GM19324 (cell line): ENCODE measurements around the gene IRF7.

ENCODE experiments used
- ATAC-seq: cut with Tn5 transposase; IDR thresholded peaks from one replicate; pipeline ENCODE4 v1.9.1; 2021; ENCODE audit warnings: mild to moderate bottlenecking, moderate library complexity; ENCODE audit not compliant: unreplicated experiment, low FRiP score

Gene IRF7

DNA sequence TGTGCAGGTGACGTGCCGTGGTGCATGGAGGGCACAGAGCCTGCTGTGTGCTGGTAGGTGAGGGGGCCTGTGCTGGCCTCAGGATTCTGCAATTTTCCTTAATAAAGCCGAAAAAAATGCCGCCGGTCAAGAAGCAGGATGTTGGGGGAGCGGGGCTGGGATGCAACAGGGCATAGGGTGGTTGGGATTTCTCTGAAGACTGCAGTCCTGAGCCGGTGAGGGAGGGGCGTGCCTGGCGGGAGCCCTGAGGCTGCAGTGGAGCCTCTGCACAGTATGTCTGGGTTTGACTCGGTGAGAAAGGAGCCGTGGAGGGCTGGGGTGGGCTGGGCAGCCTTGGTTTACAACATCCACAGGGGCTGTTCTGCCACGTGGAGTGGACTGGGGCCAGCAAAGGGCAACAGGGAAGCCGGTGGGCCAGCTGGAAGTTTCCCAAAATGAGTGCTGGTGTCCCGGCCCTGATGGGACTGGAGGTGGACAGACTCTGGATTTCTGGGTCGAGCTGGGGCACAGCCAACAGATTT is 7.7 kb upstream of the IRF7 start:
- no peak for ATAC-seq

DNA sequence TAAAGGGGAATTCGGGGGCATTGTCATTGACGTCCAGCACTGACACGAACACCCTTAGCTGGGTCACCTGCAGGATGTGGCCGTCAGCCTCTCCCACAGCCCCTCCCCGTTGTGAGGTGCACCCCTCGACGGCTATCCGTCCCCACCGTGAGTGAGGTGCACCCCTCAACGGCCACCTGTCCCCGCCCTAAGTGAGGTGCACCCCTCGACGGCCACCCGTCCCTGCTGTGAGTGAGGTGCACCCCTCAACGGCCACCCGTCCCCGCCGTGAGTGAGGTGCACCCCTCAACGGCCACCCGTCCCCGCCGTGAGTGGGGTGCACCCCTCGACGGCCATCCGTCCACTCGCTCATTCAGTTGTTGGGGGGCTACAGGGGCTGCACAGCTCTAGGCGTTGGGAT is 6.1 kb upstream of the IRF7 start:
- ATAC-seq = no peak

DNA sequence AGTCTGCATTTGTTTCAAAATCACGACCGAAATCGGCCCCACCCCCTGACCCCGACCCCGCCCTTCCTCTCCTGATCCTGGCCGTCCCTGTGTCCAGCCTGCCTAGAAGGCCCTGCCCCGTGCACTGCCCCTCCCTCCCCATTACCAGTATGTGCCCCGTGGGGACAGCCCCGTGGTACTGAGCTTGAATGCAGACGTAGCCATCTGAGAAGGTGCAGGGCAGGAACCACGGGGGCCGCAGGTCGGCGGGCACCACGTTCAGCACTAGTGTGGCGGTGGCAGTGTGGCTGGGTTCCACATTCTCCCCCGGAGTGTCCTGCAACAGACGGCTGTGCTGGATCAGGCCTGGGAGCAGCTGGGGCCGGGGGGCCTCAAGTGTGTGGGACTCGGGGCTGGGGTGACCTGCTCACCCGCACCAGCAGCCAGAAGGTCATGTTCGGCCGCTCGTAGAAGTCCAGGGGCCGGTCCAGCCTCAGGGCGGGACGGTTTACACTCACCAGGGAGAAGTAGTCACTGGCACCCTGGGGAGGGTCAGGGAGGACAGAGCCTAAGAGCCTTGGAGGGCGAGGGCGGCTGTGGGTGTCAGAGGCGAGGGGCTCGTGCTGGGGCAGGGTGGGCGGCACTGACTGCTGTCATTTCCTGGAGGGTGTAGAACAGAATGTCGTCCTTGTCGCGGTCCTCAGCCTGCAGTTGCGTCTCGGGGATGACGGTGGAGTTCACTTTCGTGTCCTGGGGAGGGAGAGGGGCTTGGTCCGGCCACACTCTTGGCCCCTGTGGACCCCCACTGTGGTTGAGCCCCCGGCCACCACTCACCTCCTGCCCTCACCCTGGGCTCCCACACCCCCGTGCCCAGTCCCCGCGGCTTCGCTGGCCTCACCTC is 5.4 kb upstream of the IRF7 start:
- ATAC-seq = no peak

DNA sequence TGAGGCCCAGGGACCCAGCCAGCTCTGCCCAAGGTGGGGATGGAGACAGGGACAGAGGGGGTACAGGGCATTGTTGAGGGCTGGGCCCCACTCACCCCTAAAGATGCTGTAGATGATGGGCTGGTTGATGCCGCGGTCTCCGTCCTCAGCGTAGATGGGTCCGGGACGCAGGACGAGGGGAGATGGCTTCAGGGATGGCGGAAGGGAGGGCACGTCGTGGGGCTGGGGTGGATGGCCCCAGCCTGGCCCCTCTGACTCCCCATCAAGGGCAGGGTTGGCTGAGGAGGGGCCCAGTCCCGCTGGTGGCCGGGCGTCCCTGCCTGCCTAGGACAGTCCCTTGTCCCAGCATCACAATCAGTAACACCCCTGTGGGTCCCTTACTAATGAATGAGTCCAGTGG is 4.5 kb upstream of the IRF7 start:
- no peak for ATAC-seq

DNA sequence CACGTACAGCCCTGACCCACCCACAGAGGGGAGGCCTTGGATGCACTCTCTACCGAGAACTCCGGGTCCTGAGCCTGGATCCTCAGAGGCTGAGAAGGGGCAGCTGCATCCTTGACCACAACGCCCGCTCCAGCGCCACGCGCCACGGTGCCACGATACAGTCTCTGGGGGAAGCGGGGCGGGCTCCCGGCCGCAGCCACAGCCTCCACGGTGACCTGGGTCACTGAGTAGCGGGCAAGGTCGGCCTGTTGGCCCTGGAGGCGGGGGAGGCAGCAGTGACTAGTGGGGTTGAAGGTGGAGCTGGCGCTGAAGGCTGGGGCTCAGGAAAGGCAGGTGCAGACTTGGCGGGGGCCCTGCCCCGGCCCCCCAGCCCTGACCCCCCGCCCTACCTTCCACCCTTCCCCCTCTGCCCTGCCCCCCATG is 3.9 kb upstream of the IRF7 start:
- ATAC-seq = no peak

DNA sequence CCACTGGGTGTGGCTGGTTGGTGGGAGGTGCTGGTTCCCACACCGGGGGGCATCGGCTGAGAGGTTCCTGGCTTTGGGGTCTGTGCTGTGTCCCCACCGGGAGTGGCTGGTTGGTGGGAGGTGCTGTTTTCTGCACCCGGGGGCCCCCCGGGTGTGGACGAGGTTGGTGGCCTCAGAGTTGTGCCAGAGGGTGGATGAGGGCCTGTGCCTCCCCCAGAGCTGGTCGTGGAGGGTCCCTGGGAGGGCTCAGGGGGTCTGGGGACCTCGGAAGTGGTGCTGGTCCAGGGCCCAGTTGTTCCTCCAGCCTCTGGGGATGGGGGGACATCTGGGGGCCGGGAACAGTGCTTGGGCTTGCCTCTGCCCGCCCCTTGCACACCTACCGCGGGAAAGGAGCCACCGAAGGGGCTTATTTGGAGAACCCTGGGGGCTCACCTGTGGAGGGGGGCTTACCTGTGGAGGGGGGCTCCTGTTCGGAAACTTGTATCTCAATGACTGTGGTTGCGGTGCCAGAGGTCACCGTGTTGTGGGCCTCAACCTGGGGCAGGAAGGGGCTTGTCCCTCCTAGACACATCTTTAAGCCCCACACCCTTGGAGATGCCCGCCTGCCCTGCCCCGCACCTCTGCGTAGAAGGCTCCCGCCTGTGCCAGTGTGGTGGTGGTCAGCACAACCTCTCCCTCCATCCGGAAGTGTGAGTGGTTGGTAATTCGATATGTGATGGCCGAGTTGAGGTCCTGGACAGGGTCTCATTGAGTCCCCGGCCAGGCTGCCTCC is 3.3 kb upstream of the IRF7 start:
- no peak for ATAC-seq

DNA sequence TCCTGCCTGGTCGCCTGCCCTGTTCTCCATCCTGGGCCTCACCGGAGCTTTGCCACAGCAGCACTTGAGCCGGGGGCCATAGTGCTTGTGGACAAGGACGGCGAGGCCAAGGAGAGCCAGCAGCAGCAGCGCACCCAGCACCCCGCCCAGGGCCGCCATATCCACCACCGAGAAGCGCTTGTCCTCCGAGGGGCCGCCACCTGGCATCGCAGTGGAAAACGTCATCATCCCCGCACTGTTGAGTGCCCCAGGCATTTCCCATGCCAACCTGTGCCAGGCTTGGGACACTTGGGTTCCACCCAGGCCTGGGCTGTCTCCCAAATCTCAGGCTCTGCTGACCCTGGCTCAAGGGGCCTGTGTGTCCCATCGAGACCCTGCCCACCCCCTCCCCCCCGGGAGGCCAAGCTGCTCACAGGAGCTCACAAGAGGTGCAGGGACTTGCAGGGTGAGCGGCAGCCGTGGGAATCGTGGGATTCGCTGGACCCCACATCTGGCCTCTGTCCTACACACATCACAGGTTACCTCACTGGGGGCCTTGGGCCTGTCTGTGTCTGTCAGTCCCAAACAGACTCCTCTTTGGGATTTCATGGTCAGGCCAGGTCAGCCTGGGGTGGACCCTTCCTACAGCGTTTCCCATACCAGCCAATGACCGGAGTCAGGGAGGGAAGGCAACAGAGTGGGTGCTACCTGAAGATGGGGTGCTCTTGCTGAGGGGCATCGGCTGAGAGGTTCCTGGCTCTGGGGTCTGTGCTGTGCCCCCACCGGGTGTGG is 2.3 kb upstream of the IRF7 start:
- no peak for ATAC-seq

DNA sequence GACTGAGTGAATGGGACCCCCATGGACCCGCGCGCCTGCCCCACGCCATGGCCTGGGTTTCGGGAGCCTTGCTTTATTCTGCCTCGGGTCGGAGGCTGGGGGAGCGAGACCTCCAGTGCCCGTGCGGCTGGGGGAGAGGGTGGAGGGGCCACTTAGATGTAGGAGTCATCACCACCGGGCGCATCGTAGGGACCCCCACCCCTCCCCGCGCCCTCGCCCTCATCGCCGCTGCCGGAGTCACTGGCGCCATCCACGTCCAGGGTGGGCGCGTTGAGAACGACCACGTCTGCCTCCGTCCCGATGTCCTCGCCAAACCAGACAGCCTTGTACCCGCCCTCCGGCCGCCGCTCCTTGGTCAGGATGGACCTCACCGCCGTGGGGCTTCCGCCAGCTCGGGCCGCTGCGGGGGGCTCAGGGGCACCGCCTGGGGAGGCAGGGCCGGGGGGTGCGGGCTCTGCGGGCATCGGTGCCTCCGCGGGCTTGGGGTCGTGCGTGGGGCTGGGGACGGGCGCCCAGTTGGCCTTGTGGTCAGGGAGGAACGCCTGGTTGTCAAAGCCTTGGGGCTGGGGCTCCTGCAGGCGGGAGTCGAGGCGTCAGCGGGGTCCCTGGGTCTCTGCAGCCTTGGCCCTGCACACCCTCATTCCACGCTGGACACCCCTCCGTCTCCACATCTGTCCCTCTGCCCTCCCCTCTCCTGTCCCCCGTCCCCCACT is 1.6 kb upstream of the IRF7 start:
- no peak for ATAC-seq

DNA sequence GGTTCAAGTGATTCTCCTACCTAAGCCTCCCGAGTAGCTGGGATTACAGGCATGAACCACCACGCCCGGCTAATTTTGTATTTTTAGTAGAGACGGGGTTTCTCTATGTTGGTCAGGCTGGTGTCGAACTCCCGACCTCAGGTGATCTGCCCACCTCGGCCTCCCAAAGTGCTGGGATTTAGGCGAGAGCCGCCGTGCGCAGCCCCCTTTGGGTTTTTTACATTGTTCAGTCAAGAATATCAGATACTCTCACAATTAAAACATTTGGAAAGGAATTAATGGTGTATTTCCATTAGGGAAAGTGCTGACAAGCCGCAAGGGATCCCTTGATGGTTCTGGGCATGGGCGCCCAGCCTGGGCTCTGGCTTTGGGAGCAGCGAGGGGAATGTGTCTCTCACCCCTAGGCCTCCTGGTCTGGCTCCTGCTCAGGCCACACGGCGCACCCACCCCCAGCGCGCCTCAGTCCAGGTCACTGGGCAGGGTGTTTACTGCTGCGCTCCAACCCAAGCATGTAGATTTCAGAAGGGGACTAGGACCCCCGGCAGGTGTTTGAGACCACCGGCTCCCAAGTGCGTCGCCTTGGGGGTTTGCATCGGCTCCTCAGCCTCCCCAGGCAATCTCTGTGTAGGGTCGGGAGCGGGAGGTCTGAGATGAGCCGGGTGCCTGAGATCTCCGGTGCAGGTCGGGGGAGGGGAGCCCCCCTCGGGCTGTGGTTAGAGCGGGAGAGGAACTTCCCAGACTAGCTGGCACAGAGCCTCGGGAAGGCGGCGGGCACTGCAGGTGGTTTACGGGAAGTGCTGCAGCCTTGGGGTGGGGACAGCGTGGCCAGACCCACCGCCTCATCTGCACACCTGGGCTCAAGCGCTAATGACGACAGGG is 809 bp upstream of the IRF7 start:
- ATAC-seq = no peak

DNA sequence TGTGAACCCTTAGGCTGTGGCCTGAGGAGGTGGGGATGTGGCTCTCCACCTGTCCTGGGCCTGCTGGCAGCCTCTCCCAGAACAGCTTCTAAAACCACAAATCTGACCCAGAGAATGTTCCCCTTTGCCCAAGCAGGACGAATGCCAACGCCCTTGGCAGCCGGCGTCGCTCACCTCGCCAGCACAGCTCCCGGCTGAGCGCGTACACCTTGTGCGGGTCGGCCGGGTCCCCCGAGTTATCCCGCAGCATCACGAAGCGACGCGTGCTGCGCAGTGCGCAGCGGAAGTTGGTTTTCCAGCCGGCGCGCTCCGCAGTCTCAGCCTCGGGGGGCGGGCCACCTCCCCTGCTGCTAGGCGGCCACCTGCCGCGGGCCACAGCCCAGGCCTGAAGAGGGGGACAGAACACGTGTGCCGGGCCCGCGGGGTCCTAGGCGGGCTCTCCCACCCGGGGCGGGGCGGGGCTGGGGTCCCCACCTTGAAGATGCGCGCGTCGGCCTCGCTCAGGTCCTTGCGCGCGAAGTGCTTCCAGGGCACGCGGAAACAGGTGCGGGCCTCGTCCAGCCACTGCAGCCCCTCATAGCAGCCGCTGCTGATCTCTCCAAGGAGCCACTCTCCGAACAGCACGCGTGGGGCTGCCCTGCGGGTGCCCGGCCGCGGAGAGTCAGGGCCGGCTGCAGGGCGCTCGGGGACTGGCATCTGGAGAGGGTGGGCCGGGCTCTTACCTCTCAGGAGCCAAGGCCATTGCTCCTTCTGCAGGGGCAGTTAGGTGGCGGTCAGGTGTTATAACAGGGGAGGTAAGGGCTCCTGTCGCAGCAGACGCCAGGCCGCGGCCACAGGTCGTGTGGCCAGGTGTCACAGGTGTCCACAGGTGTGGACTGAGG is 887 bp downstream of the IRF7 start:
- ATAC-seq = peak; percentile 3

DNA sequence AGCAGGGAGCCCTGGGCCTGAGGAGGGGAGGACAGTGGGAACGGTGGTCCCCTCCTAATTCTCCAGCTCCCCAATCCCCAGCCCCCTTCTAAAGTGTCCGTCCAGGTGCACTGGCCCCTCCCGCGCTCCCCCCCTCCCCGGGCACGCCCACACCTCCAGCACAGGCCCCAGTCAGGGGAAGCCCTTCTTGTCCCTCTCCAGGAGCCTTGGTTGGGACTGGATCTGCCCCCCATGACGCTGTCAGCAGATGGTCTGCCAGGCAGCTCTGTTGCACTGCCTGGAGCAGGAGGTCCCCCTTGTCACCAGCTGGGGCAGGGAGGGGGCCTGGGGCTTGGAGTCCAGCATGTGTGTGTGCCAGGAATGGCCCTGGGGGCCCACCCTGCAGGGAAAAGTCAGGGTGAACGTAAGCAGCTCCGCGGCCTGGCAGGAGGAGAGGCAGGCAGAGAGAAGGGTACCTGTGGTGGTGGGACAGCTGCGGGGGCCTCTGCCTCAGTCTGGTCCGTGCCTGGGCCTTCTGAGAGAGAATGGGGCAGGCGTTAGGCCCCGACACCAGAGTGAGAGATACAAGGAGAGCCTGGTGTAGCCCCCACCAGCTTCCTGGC is 1.6 kb downstream of the IRF7 start:
- ATAC-seq = no peak

DNA sequence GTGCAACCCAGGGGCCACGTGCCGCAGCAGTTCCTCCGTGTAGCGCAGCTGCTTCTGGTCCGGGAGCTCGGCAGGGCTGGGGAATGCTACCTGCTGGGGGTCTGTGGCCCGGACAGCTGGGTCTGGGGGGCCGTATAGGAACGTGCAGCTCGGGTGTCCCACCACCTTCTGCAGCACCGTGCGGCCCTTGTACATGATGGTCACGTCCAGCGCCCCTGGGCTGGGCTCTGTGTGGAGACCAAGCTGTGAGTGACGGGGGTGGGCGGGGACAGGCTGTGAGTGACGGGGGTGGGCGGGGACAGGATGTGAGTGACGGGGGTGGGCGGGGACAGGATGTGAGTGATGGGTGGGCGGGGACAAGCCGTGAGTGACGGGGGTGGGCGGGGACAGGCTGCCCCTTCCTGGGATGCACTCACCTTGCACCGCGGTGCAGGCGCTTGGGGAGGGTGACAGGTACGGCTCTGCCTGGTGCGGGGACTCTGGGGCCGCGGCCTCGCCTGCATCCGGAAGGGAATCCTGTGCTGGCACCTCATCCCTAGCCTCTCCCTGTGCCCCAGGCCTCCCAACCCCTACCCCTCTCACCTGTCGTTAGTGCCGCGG is 2.3 kb downstream of the IRF7 start:
- no peak for ATAC-seq

DNA sequence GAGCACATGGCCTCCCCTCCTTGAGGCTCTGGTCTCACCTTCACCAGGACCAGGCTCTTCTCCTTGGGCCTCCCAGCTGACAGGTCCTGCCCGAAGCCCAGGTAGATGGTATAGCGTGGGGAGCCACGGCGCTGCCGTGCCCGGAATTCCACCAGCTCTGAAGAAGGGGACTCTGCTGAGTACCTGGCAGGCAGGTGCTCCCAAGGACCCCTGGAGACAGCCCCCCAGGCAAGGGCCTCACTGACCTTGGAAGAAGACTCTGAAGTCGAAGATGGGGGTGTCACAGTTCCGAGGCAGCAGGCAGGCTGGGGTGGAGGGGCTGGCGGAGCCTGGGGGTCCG is 2.8 kb downstream of the IRF7 start:
- no peak for ATAC-seq

DNA sequence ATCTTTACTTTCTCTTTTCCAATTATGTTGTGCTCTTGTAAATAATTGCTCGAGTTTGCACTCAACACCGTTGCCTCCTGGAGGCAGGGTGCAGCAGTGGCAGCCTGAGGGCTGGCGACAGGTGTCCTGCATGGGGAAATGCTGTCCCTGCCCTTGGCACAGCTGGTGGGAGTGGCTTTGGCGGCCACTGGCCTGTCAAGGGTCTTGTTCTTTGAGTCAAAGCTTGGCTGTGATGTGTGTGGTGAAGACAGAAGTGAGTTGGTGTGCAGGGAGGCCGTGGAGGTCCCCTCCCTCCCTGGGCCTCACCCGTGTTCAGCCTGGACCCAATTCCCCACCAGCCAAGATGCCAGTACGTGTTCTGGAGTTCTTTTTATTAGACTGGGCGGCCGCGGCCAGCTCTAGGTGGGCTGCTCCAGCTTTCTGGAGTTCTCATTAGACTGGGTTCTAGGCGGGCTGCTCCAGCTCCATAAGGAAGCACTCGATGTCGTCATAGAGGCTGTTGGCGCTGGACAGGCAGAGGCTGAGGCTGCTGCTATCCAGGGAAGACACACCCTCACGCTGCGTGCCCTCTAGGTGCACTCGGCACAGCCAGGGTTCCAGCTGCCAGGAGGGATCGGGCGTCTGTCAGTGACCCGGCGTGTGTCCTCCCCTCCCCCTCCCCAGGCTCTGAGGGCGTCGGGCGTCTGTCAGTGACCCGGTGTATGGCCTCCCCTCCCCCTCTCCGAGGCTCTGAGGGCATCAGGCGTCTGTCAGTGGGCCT is 3.4 kb downstream of the IRF7 start:
- ATAC-seq = no peak

DNA sequence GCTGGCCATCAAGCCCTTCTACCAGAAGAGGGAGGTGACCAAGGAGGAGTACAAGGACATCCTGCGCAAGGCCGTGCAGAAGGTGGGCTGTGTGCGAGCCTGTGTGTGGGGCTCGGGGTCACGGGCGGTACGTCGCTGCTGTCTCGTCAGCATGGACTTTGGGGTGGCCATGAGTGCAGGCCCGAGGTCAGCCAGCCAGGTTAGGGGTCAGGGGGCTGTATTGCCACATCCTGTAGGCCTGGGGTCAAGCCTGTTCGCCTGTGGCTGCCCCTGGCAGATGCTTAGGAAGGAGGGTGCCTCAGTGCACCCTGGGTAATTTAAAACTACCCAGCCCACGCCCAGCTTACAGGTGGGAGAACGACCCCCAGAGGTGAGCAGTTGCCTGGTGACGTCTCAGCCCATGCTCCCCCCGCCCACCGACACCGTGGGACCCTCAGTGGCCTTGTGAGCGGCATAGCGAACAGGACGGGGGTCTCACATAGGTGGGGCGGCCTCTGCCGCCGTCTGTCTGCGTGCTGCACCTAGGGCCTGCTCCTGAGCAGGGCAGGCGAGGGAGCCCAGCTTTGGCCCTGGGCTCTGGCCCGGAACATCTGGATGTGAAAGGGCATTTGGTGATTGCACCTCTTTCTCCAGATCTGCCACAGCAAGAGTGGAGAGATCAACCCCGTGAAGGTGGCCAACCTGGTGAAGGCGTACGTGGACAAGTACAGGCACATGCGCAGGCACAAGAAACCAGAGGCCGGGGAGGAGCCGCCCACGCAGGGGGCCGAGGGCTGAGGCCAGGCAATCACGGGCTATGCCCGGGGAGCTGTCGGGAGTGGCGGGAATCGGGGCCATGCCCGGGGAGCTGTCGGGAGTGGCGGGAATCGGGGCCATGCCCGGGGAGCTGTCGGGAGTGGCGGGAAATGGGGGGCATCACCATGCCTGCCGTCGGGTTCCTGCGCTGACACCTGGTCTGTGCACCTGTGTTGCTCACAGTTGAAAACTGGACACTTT is 4.5 kb downstream of the IRF7 start:
- no peak for ATAC-seq
